Mesendoderm (in vitro differentiated cells): ENCODE results near the gene CYP17A1.

Experiments used
- DNase-seq: peaks from one replicate; pipeline ENCODE4 v3.0.0; 2013
- H2AK5ac ChIP-seq: 2 replicates; pipeline ENCODE4 v1.6.1; 2013; ENCODE audit warnings: low read length, inconsistent platforms
- H2BK120ac ChIP-seq: 2 replicates; pipeline ENCODE4 v1.6.1; 2013; ENCODE audit warnings: low read depth, mild to moderate bottlenecking, low read length, moderate library complexity, mixed read lengths
- H2BK15ac ChIP-seq: replicated peaks from 2 replicates; pipeline ENCODE4 v1.6.1; 2013; ENCODE audit warnings: low read depth, mild to moderate bottlenecking, moderate library complexity
- H2BK5ac ChIP-seq: 2 replicates; pipeline ENCODE4 v1.6.1; 2013; ENCODE audit warnings: low read length, inconsistent platforms
- H3K18ac ChIP-seq: 2 replicates; pipeline ENCODE4 v1.6.1; 2013; ENCODE audit warnings: mild to moderate bottlenecking, low read length, mixed read lengths
- H3K23ac ChIP-seq: one replicate; pipeline ENCODE4 v1.6.1; 2013; ENCODE audit warnings: low read length
- H3K27ac ChIP-seq: 2 replicates; pipeline ENCODE4 v1.5.1; 2013; ENCODE audit warnings: low read depth, mild to moderate bottlenecking, inconsistent platforms, low read length, moderate library complexity
- H3K27me3 ChIP-seq: 2 replicates; pipeline ENCODE4 v1.6.1; 2013; ENCODE audit warnings: low read length, control low read depth, mild to moderate bottlenecking, inconsistent platforms; ENCODE audit not compliant: insufficient read depth, poor library complexity
- H3K36me3 ChIP-seq: 2 replicates; pipeline ENCODE4 v1.6.1; 2013; ENCODE audit warnings: low read length, inconsistent platforms; ENCODE audit not compliant: control insufficient read depth, insufficient read depth
- H3K4ac ChIP-seq: one replicate; pipeline ENCODE4 v1.6.1; 2013; ENCODE audit warnings: low read depth, mild to moderate bottlenecking, low read length, moderate library complexity
- H3K4me1 ChIP-seq: 2 replicates; pipeline ENCODE4 v1.6.1; 2013; ENCODE audit warnings: low read depth, low read length, inconsistent platforms; ENCODE audit not compliant: control insufficient read depth
- H3K4me2 ChIP-seq: 2 replicates; pipeline ENCODE4 v1.6.1; 2013; ENCODE audit warnings: low read length
- H3K4me3 ChIP-seq: 2 replicates; pipeline ENCODE4 v1.5.1; 2013; ENCODE audit warnings: mild to moderate bottlenecking, low read length
- H3K56ac ChIP-seq: one replicate; pipeline ENCODE4 v1.6.1; 2013; ENCODE audit warnings: low read length
- H3K79me1 ChIP-seq: 2 replicates; pipeline ENCODE4 v1.6.1; 2013; ENCODE audit warnings: low read length, inconsistent platforms
- H3K79me2 ChIP-seq: 2 replicates; pipeline ENCODE4 v1.6.1; 2013; ENCODE audit warnings: mild to moderate bottlenecking, low read length; ENCODE audit not compliant: control insufficient read depth, insufficient read depth
- H3K9ac ChIP-seq: 2 replicates; pipeline ENCODE4 v1.6.1; 2013; ENCODE audit warnings: low read length, inconsistent platforms
- H4K5ac ChIP-seq: one replicate; pipeline ENCODE4 v1.6.1; 2013; ENCODE audit warnings: low read length
- H4K8ac ChIP-seq: one replicate; pipeline ENCODE4 v1.6.1; 2013; ENCODE audit warnings: low read depth, mild to moderate bottlenecking, control low read depth, low read length, moderate library complexity
- WGBS: extraction: QIAGEN DNeasy Blood & Tissue Kit; methylation state at CpG from one replicate; pipeline ENCODE4 v1.1.7; 2013; ENCODE audit warnings: low lambda C conversion rate, missing lambda C conversion rate; ENCODE audit not compliant: insufficient coverage; ENCODE audit errors: extremely low coverage; 5-methylcytosine and 5-hydroxymethylcytosine counted together

CYP17A1 gene

GRCh38 chr10:102795453-102796406 lies 41.5 kb downstream of the CYP17A1 start:
- no peak overlapping the region for H2BK5ac ChIP-seq
- H3K23ac ChIP-seq, result no peak overlapping the region
- no peak overlapping the region for H3K56ac ChIP-seq
- no peak overlapping the region for H3K4me3 ChIP-seq
- no peak overlapping the region for H2BK120ac ChIP-seq
- no peaks in the 10 kb centered on the region for H3K79me2 ChIP-seq
- no peak overlapping the region for H3K9ac ChIP-seq
- H3K27ac ChIP-seq, result no peak overlapping the region
- no peak overlapping the region for H3K4me2 ChIP-seq
- no peak overlapping the region for H4K5ac ChIP-seq
- H2BK15ac ChIP-seq, result no peak overlapping the region
- no peak overlapping the region for H3K4ac ChIP-seq
- no peaks in the 10 kb centered on the region for H3K79me1 ChIP-seq
- no peak overlapping the region for H2AK5ac ChIP-seq
- no peaks in the 10 kb centered on the region for H3K27me3 ChIP-seq
- H3K4me1 ChIP-seq, result peaks cover 4% of the 10 kb centered on the region
- H3K18ac ChIP-seq, result no peak overlapping the region
- WGBS, result no CpG with 5 or more reads among the region's 15 CpGs
- no peaks in the 10 kb centered on the region for H3K36me3 ChIP-seq
- DNase-seq, result no peak
- H4K8ac ChIP-seq, result no peak overlapping the region

- Histone ChIP-seq H2BK15ac (no peak overlapping the region), H3K4me1 (no peaks in the 10 kb centered on the region), H3K4me3 (no peak overlapping the region), H3K56ac (no peak overlapping the region), H2BK5ac (no peak overlapping the region), H3K79me2 (no peaks in the 10 kb centered on the region), H3K27ac (no peak overlapping the region), H4K5ac (no peak overlapping the region), H3K9ac (no peak overlapping the region), H3K27me3 (no peaks in the 10 kb centered on the region), H4K8ac (no peak overlapping the region), H3K36me3 (no peaks in the 10 kb centered on the region), H3K18ac (no peak overlapping the region), H3K4ac (no peak overlapping the region), H3K4me2 (no peak overlapping the region), H3K79me1 (peaks cover 3% of the 10 kb centered on the region), H3K23ac (no peak overlapping the region), H2BK120ac (no peak overlapping the region), H2AK5ac (no peak overlapping the region)
- WGBS, result no CpG with 5 or more reads among the region's 8 CpGs
- no peak for DNase-seq
These were observed 45.3 kb downstream of the CYP17A1 start for GRCh38 chr10:102791754-102792395.

GRCh38 chr10:102785818-102786217 lies 51.4 kb downstream of the CYP17A1 start:
- H4K5ac ChIP-seq, result no peak overlapping the region
- no peak overlapping the region for H2BK5ac ChIP-seq
- no CpG with 5 or more reads among the region's 2 CpGs for WGBS
- H3K18ac ChIP-seq, result no peak overlapping the region
- peaks cover 9% of the 10 kb centered on the region for H3K4me1 ChIP-seq
- H3K79me1 ChIP-seq, result peaks cover 3% of the 10 kb centered on the region
- H2AK5ac ChIP-seq, result no peak overlapping the region
- no peak overlapping the region for H2BK15ac ChIP-seq
- H2BK120ac ChIP-seq, result no peak overlapping the region
- no peaks in the 10 kb centered on the region for H3K79me2 ChIP-seq
- H4K8ac ChIP-seq, result no peak overlapping the region
- H3K4ac ChIP-seq, result no peak overlapping the region
- DNase-seq, result no peak
- H3K27me3 ChIP-seq, result no peaks in the 10 kb centered on the region
- H3K4me3 ChIP-seq, result no peak overlapping the region
- H3K9ac ChIP-seq, result no peak overlapping the region
- H3K36me3 ChIP-seq, result no peaks in the 10 kb centered on the region
- H3K4me2 ChIP-seq, result no peak overlapping the region
- no peak overlapping the region for H3K56ac ChIP-seq
- no peak overlapping the region for H3K27ac ChIP-seq
- H3K23ac ChIP-seq, result no peak overlapping the region

GRCh38 chr10:102783568-102783967 lies 53.6 kb downstream of the CYP17A1 start:
- H4K8ac ChIP-seq, result no peak overlapping the region
- no peak overlapping the region for H2BK120ac ChIP-seq
- WGBS, result no CpG with 5 or more reads among the region's 1 CpG
- H2AK5ac ChIP-seq, result no peak overlapping the region
- no peak overlapping the region for H3K4ac ChIP-seq
- H4K5ac ChIP-seq, result no peak overlapping the region
- no peak overlapping the region for H3K4me2 ChIP-seq
- H3K4me1 ChIP-seq, result peaks cover 13% of the 10 kb centered on the region
- H3K27ac ChIP-seq, result no peak overlapping the region
- H3K36me3 ChIP-seq, result no peaks in the 10 kb centered on the region
- H3K23ac ChIP-seq, result no peak overlapping the region
- peaks cover 3% of the 10 kb centered on the region for H3K79me1 ChIP-seq
- no peak overlapping the region for H3K4me3 ChIP-seq
- H3K79me2 ChIP-seq, result no peaks in the 10 kb centered on the region
- H2BK15ac ChIP-seq, result no peak overlapping the region
- H3K56ac ChIP-seq, result no peak overlapping the region
- no peak overlapping the region for H3K9ac ChIP-seq
- no peak overlapping the region for H2BK5ac ChIP-seq
- no peaks in the 10 kb centered on the region for H3K27me3 ChIP-seq
- H3K18ac ChIP-seq, result no peak overlapping the region
- no peak for DNase-seq

- H4K8ac ChIP-seq, result no peak overlapping the region
- WGBS, result no CpG with 5 or more reads among the region's 18 CpGs
- DNase-seq, result peak; percentile 51
- no peak overlapping the region for H3K23ac ChIP-seq
- no peak overlapping the region for H2BK120ac ChIP-seq
- H3K56ac ChIP-seq, result no peak overlapping the region
- no peaks in the 10 kb centered on the region for H3K36me3 ChIP-seq
- H3K4me3 ChIP-seq, result no peak overlapping the region
- H3K4me1 ChIP-seq, result peaks cover 17% of the 10 kb centered on the region
- no peak overlapping the region for H2AK5ac ChIP-seq
- no peak overlapping the region for H4K5ac ChIP-seq
- H3K79me2 ChIP-seq, result no peaks in the 10 kb centered on the region
- H3K27me3 ChIP-seq, result no peaks in the 10 kb centered on the region
- H3K27ac ChIP-seq, result no peak overlapping the region
- H2BK5ac ChIP-seq, result no peak overlapping the region
- no peak overlapping the region for H2BK15ac ChIP-seq
- H3K9ac ChIP-seq, result no peak overlapping the region
- no peak overlapping the region for H3K4me2 ChIP-seq
- no peak overlapping the region for H3K4ac ChIP-seq
- H3K79me1 ChIP-seq, result peaks cover 5% of the 10 kb centered on the region
- no peak overlapping the region for H3K18ac ChIP-seq
These were observed 54.3 kb downstream of the CYP17A1 start for GRCh38 chr10:102782673-102783551.
